OCI-LY3 (cell line): Measurements from ENCODE around the gene RERE.

Source experiments
- H2AFZ ChIP-seq: fragments of 200-600, 300-600 bp; shearing (Covaris generic); 2 replicates; pipeline ENCODE4 v1.6.0; 2014; ENCODE audit warnings: antibody characterized with exemption, low read depth, low read length
- H3K27ac ChIP-seq: fragments of 200-600, 300-600 bp; sonication (generic); 2 replicates; pipeline ENCODE4 v1.5.1; 2014; ENCODE audit warnings: mild to moderate bottlenecking, low read length, moderate library complexity, mixed read lengths
- H3K27me3 ChIP-seq: fragments of 200-600, 300-600 bp; sonication (generic); 2 replicates; pipeline ENCODE4 v1.6.1; 2014; ENCODE audit warnings: low read depth, low read length, mixed read lengths
- H3K36me3 ChIP-seq: fragments of 200-600, 300-600 bp; sonication (generic); replicated peaks from 2 replicates; pipeline ENCODE3; 2014; ENCODE audit warnings: low read depth, low read length, mixed read lengths
- H3K4me1 ChIP-seq: fragments of 300-600, 200-600 bp; sonication (generic); 2 replicates; pipeline ENCODE4 v1.6.1; 2014; ENCODE audit warnings: low read length, mixed read lengths
- H3K4me2 ChIP-seq: fragments of 200-600, 300-600 bp; sonication (generic); 2 replicates; pipeline ENCODE4 v1.6.1; 2014; ENCODE audit warnings: low read length, mixed read lengths
- H3K4me3 ChIP-seq: fragments of 300-600, 200-600 bp; sonication (generic); 2 replicates; pipeline ENCODE4 v1.5.1; 2014; ENCODE audit warnings: antibody characterized with exemption, mild to moderate bottlenecking, low read length, moderate library complexity
- H3K79me2 ChIP-seq: fragments of 300-600, 200-600 bp; shearing (Covaris generic); 2 replicates; pipeline ENCODE4 v1.6.1; 2014; ENCODE audit warnings: mild to moderate bottlenecking, low read length, mixed read lengths
- H3K9ac ChIP-seq: fragments of 300-600, 200-600 bp; shearing (Covaris generic); 2 replicates; pipeline ENCODE4 v1.6.0; 2014; ENCODE audit warnings: mild to moderate bottlenecking, low read length, moderate library complexity
- H3K9me3 ChIP-seq: fragments of 200-600, 300-600 bp; shearing (Covaris generic); 2 replicates; pipeline ENCODE4 v1.6.1; 2014; ENCODE audit warnings: low read length, mixed read lengths; ENCODE audit not compliant: insufficient read depth
- H4K20me1 ChIP-seq: fragments of 200-600, 300-600 bp; sonication (generic); 2 replicates; pipeline ENCODE4 v1.6.1; 2016; ENCODE audit warnings: low read length, mixed read lengths; ENCODE audit not compliant: insufficient read depth
- CTCF ChIP-seq: fragments of 200-600, 300-600 bp; sonication (generic); IDR thresholded peaks from 2 replicates; pipeline ENCODE4 v1.5.1; 2014; ENCODE audit warnings: antibody characterized with exemption, low read length, low read depth
- EZH2phosphoT487 ChIP-seq: fragments of 200-600 bp; shearing (Covaris generic); IDR thresholded peaks from 2 replicates; pipeline ENCODE4 v1.6.1; 2018; ENCODE audit warnings: antibody characterized with exemption, mixed run types, low read depth

Gene RERE

GRCh38 chr1:8434101-8434500 is 383.3 kb downstream of the RERE start:
- Histone ChIP-seq H3K79me2 (no peaks in the 10 kb centered on the region), H3K9ac (no peak overlapping the region)

GRCh38 chr1:8431784-8432183 is 385.7 kb downstream of the RERE start:
- H3K4me2 ChIP-seq, result no peak overlapping the region
- H3K36me3 ChIP-seq, result no peaks in the 10 kb centered on the region
- no peaks in the 10 kb centered on the region for H3K27me3 ChIP-seq
- H4K20me1 ChIP-seq, result no peaks in the 10 kb centered on the region
- no peaks in the 10 kb centered on the region for H3K9me3 ChIP-seq
- H3K9ac ChIP-seq, result no peak overlapping the region
- TF ChIP-seq EZH2phosphoT487, result no peak
- TF ChIP-seq CTCF, result no peak
- no peak overlapping the region for H3K4me3 ChIP-seq
- H2AFZ ChIP-seq, result no peak overlapping the region
- H3K79me2 ChIP-seq, result no peaks in the 10 kb centered on the region
- peaks cover 71% of the 10 kb centered on the region for H3K4me1 ChIP-seq
- no peak overlapping the region for H3K27ac ChIP-seq

More at GRCh38 chr1:8434101-8434500, 383.3 kb downstream of the RERE start:
- Histone ChIP-seq H3K4me2 (peak overlapping the region; percentile 22), H3K27ac (peak overlapping the region; percentile 16; the same call in 1 of the 2 replicates), H3K36me3 (no peaks in the 10 kb centered on the region), H3K4me3 (no peak overlapping the region), H3K27me3 (no peaks in the 10 kb centered on the region), H3K9me3 (no peaks in the 10 kb centered on the region), H4K20me1 (no peaks in the 10 kb centered on the region), H3K4me1 (peaks cover 56% of the 10 kb centered on the region), H2AFZ (no peak overlapping the region)
- TF ChIP-seq CTCF (no peak), EZH2phosphoT487 (no peak)

- peak overlapping the region; percentile 46 for H3K4me2 ChIP-seq
- peaks cover 76% of the 10 kb centered on the region for H3K4me1 ChIP-seq
- no peaks in the 10 kb centered on the region for H3K27me3 ChIP-seq
- H3K4me3 ChIP-seq, result no peak overlapping the region
- TF ChIP-seq CTCF, result peak; percentile 26; the same call in 1 of the 2 replicates
- TF ChIP-seq EZH2phosphoT487, result no peak
- H3K9me3 ChIP-seq, result no peaks in the 10 kb centered on the region
- H3K36me3 ChIP-seq, result no peaks in the 10 kb centered on the region
- no peaks in the 10 kb centered on the region for H3K79me2 ChIP-seq
- peak overlapping the region; percentile 21; the same call in 1 of the 2 replicates for H3K9ac ChIP-seq
- H4K20me1 ChIP-seq, result no peaks in the 10 kb centered on the region
- H2AFZ ChIP-seq, result no peak overlapping the region; the same call in 1 of the 2 replicates
- H3K27ac ChIP-seq, result peak overlapping the region; percentile 34; the same call in 1 of the 2 replicates
These were observed 386.4 kb downstream of the RERE start for GRCh38 chr1:8431019-8431418.

GRCh38 chr1:8430476-8430875 is 387.0 kb downstream of the RERE start:
- H3K27me3 ChIP-seq, result no peaks in the 10 kb centered on the region
- H3K4me2 ChIP-seq, result peak overlapping the region; percentile 46
- no peak overlapping the region for H3K4me3 ChIP-seq
- H3K4me1 ChIP-seq, result peaks cover 73% of the 10 kb centered on the region
- no peaks in the 10 kb centered on the region for H3K9me3 ChIP-seq
- peak overlapping the region; percentile 21; the same call in 1 of the 2 replicates for H3K9ac ChIP-seq
- H4K20me1 ChIP-seq, result no peaks in the 10 kb centered on the region
- no peak overlapping the region; the same call in 1 of the 2 replicates for H2AFZ ChIP-seq
- no peaks in the 10 kb centered on the region for H3K36me3 ChIP-seq
- peak overlapping the region; percentile 34; the same call in 1 of the 2 replicates for H3K27ac ChIP-seq
- no peaks in the 10 kb centered on the region for H3K79me2 ChIP-seq
- TF ChIP-seq EZH2phosphoT487 (no peak), CTCF (no peak)
